Measurements from ENCODE around the gene VCP. TPM values are rescaled to one million over a fixed set of nuclear protein-coding genes. Genes with fewer than 3 reads are reported as not detected.

Gene VCP
- total and polyA plus RNA-seq, 9 of the 15 experiments (the other 6 are each of a cell fraction or from before 2014, with no cell fraction given), result 7.1 to 257 (median 199) TPM

- TF ChIP-seq ZNF318 (IDR thresholded peaks at IDR 0.05; ENCODE audit: borderline replicate concordance in 1 of 2, low read depth in 1 of 2) (no peak), RERE (CRISPR knock-in tag; IDR thresholded peaks at IDR 0.05; ENCODE audit: borderline replicate concordance) (no peak), ZNF121 (CRISPR knock-in tag; conservative IDR thresholded peaks at IDR 0.05) (no peak), ZNF431 (CRISPR knock-in tag; IDR thresholded peaks at IDR 0.05) (no peak), ZNF41 (CRISPR knock-in tag; conservative IDR thresholded peaks at IDR 0.05) (no peak), HDAC8 (tag; IDR thresholded peaks at IDR 0.05) (0 out of 2 replicates have a peak, but pooled peaks have one; percentile 1), CBX1 (IDR thresholded peaks at IDR 0.05; ENCODE audit: low read depth) (peak; percentile 36; the same call in 1 of the 2 replicates), U2AF2 (optimal IDR thresholded peaks at IDR 0.05; ENCODE audit: low read depth, low read length) (no peak), NCOA4 (IDR thresholded peaks at IDR 0.05; ENCODE audit: partially characterized antibody) (no peak), LARP7 (IDR thresholded peaks at IDR 0.05) (no peak), STAT5B (CRISPR knock-in tag; IDR thresholded peaks at IDR 0.05) (no peak), DNMT1 (IDR thresholded peaks at IDR 0.05) (no peak), CCNT2 (IDR thresholded peaks at IDR 0.05; ENCODE audit: borderline replicate concordance, extremely low read depth, insufficient read length, low read depth, low read length) (no peak)
These were observed at the start of gene VCP (continued) for GRCh38 chr9:35072461-35073278.

All from K562 (cell line).